ENCODE data around the gene CPE. TPM values are rescaled to one million over a fixed set of nuclear protein-coding genes. Genes with fewer than 3 reads are reported as not detected.

CPE gene
- total RNA-seq, 1 donor from 2014 or later: 24.0 TPM

GRCh38 chr4:165398570-165398969 is 19.8 kb downstream of the CPE start:
- no peak for TF ChIP-seq CTCF (IDR thresholded peaks at IDR 0.05; ENCODE audit: insufficient read depth, low read length, severe bottlenecking)
- Histone ChIP-seq H3K36me3 (ENCODE audit: control insufficient read depth, insufficient read depth, low read length) (no peaks in the 10 kb centered on the region), H3K27me3 (ENCODE audit: control insufficient read depth, insufficient read depth, low read length) (no peaks in the 10 kb centered on the region), H3K4me3 (ENCODE audit: low read depth, low read length) (no peak overlapping the region)
- no peak for FAIRE-seq
- peak; percentile 17 for DNase-seq (ENCODE audit: low read depth)

- no peaks in the 10 kb centered on the region for H3K27me3 ChIP-seq (ENCODE audit: control insufficient read depth, insufficient read depth, low read length)
- TF ChIP-seq CTCF (IDR thresholded peaks at IDR 0.05; ENCODE audit: insufficient read depth, low read length, severe bottlenecking): no peak
- H3K4me3 ChIP-seq (ENCODE audit: low read depth, low read length): no peak overlapping the region
- FAIRE-seq (no peak), DNase-seq (ENCODE audit: low read depth) (no peak)
- H3K36me3 ChIP-seq (ENCODE audit: control insufficient read depth, insufficient read depth, low read length): no peaks in the 10 kb centered on the region
Measured at GRCh38 chr4:165402375-165402774, 23.6 kb downstream of the CPE start.

- Histone ChIP-seq H3K27me3 (ENCODE audit: control insufficient read depth, insufficient read depth, low read length) (no peaks in the 10 kb centered on the region), H3K4me3 (ENCODE audit: low read depth, low read length) (no peak overlapping the region), H3K36me3 (ENCODE audit: control insufficient read depth, insufficient read depth, low read length) (no peaks in the 10 kb centered on the region)
- no peak for FAIRE-seq
- TF ChIP-seq CTCF (IDR thresholded peaks at IDR 0.05; ENCODE audit: insufficient read depth, low read length, severe bottlenecking): no peak
- no peak for DNase-seq (ENCODE audit: low read depth)
Measured at GRCh38 chr4:165403048-165403447, 24.2 kb downstream of the CPE start.

GRCh38 chr4:165403637-165404036 is 24.8 kb downstream of the CPE start:
- TF ChIP-seq CTCF (IDR thresholded peaks at IDR 0.05; ENCODE audit: insufficient read depth, low read length, severe bottlenecking): no peak
- no peak for FAIRE-seq
- no peaks in the 10 kb centered on the region for H3K36me3 ChIP-seq (ENCODE audit: control insufficient read depth, insufficient read depth, low read length)
- no peak overlapping the region for H3K4me3 ChIP-seq (ENCODE audit: low read depth, low read length)
- no peaks in the 10 kb centered on the region for H3K27me3 ChIP-seq (ENCODE audit: control insufficient read depth, insufficient read depth, low read length)
- no peak for DNase-seq (ENCODE audit: low read depth)

- DNase-seq (ENCODE audit: low read depth) (no peak), FAIRE-seq (no peak)
- no peak for TF ChIP-seq CTCF (IDR thresholded peaks at IDR 0.05; ENCODE audit: insufficient read depth, low read length, severe bottlenecking)
- Histone ChIP-seq H3K27me3 (ENCODE audit: control insufficient read depth, insufficient read depth, low read length) (no peaks in the 10 kb centered on the region), H3K4me3 (ENCODE audit: low read depth, low read length) (no peak overlapping the region), H3K36me3 (ENCODE audit: control insufficient read depth, insufficient read depth, low read length) (no peaks in the 10 kb centered on the region)
Measured at GRCh38 chr4:165404080-165404479, 25.3 kb downstream of the CPE start.

GRCh38 chr4:165404696-165405095 is 25.9 kb downstream of the CPE start:
- FAIRE-seq: no peak
- Histone ChIP-seq H3K36me3 (ENCODE audit: control insufficient read depth, insufficient read depth, low read length) (no peaks in the 10 kb centered on the region), H3K27me3 (ENCODE audit: control insufficient read depth, insufficient read depth, low read length) (no peaks in the 10 kb centered on the region), H3K4me3 (ENCODE audit: low read depth, low read length) (no peak overlapping the region)
- DNase-seq (ENCODE audit: low read depth): no peak
- no peak for TF ChIP-seq CTCF (IDR thresholded peaks at IDR 0.05; ENCODE audit: insufficient read depth, low read length, severe bottlenecking)

Measured in bronchial epithelial cell (primary cell).